Ovary (tissue), 3 donors: Measurements from ENCODE around the gene GNA12.

Source experiments
- CTCF ChIP-seq, 3 donors: fragments of 450-650 bp in 2 of 3; fragments of 200-600 bp in 1 of 3; IDR thresholded peaks; one replicate each; pipeline versions ENCODE4 v1.5.1 to v1.8.0; 2016 to 2022; ENCODE audit warnings: antibody characterized with exemption in 3 of 3, mild to moderate bottlenecking in 1 of 3
- EP300 ChIP-seq: sonication (generic); formaldehyde crosslinking; IDR thresholded peaks from one replicate; pipeline ENCODE4 v1.6.1; 2017; ENCODE audit warnings: antibody characterized with exemption
- POLR2A ChIP-seq: fragments of 450-650 bp; IDR thresholded peaks from one replicate; pipeline ENCODE4 v1.6.1; 2017; ENCODE audit warnings: antibody characterized with exemption, mild to moderate bottlenecking, moderate library complexity
- donor health status: DM: no; HTN: no; CAD: no.

- no peak for TF ChIP-seq POLR2A
- no peak for TF ChIP-seq CTCF (IDR thresholded peaks at IDR 0.05)
- TF ChIP-seq EP300, result no peak
Measured at GRCh38 chr7:2751086-2751485, 93.0 kb downstream of the GNA12 start.
